CD14-positive monocyte (primary cell): Measurements from ENCODE around the gene KCNH1. TPM values are rescaled to one million over a fixed set of nuclear protein-coding genes. Genes with fewer than 3 reads are reported as not detected.
"Not testable (repeated sequence)": the region's sequence is repeated elsewhere in the genome, so short reads cannot be mapped to it uniquely, and the experiment has no call there.

ENCODE experiments used
- DNase-seq, 3 donors: peaks; one replicate each; pipeline ENCODE4 v3.0.0-alpha.2; 2011 to 2022
- H2AFZ ChIP-seq: 2 replicates; pipeline ENCODE4 v1.6.0; 2012; ENCODE audit warnings: mild to moderate bottlenecking, low read depth, low read length, inconsistent platforms; ENCODE audit not compliant: insufficient read depth, poor library complexity, severe bottlenecking
- H3K27ac ChIP-seq, 2 donors: 1 replicate in 1 of 2; 2 replicates in 1 of 2; pipeline ENCODE4 v1.5.1; 2012 to 2013; ENCODE audit warnings: low read length in 2 of 2, control low read depth in 1 of 2, inconsistent platforms in 1 of 2, low read depth in 1 of 2, mild to moderate bottlenecking in 1 of 2
- H3K27me3 ChIP-seq, 2 donors: one replicate each; pipeline versions ENCODE4 v1.6.0 to v1.6.1; 2011 to 2013; ENCODE audit warnings: low read length in 2 of 2; ENCODE audit not compliant: control insufficient read depth in 2 of 2, insufficient read depth in 2 of 2
- H3K36me3 ChIP-seq, 2 donors: replicated peaks in 1 of 2; 1 replicate in 1 of 2; 2 replicates in 1 of 2; pipeline versions ENCODE4 v1.5.1 to v1.6.1; 2012 to 2013; ENCODE audit warnings: low read length in 2 of 2, control low read depth in 1 of 2, inconsistent platforms in 1 of 2, mild to moderate bottlenecking in 1 of 2; ENCODE audit not compliant: insufficient read depth in 2 of 2, control insufficient read depth in 1 of 2
- H3K4me1 ChIP-seq, 2 donors: 1 replicate in 1 of 2; 2 replicates in 1 of 2; pipeline versions ENCODE4 v1.5.1 to v1.6.1; 2012 to 2013; ENCODE audit warnings: low read length in 2 of 2, control low read depth in 1 of 2, inconsistent platforms in 1 of 2, mild to moderate bottlenecking in 1 of 2, moderate library complexity in 1 of 2; ENCODE audit not compliant: insufficient read depth in 2 of 2, control insufficient read depth in 1 of 2
- H3K4me2 ChIP-seq: replicated peaks from 2 replicates; pipeline ENCODE3; 2012; ENCODE audit warnings: low read length, moderate library complexity, mild to moderate bottlenecking; ENCODE audit not compliant: poor library complexity, severe bottlenecking; ENCODE audit errors: extremely low read depth
- H3K4me3 ChIP-seq, 3 experiments: fragments of 200-600 bp in 1 of 3; sonication (generic) in 1 of 3; replicated peaks in 1 of 3; 1 replicate in 2 of 3; 2 replicates in 1 of 3; pipeline ENCODE4 v1.5.1; 2011 to 2013; ENCODE audit warnings: low read length in 3 of 3, mild to moderate bottlenecking in 3 of 3, control low read depth in 2 of 3, low read depth in 2 of 3, inconsistent platforms in 1 of 3, moderate library complexity in 1 of 3
- H3K79me2 ChIP-seq: 2 replicates; pipeline ENCODE4 v1.6.0; 2012; ENCODE audit warnings: mild to moderate bottlenecking, control low read depth, inconsistent platforms, low read length, moderate library complexity; ENCODE audit not compliant: insufficient read depth
- H3K9ac ChIP-seq: 2 replicates; pipeline ENCODE4 v1.6.0; 2017; ENCODE audit warnings: low read length, mild to moderate bottlenecking; ENCODE audit not compliant: insufficient read depth, poor library complexity, severe bottlenecking
- H3K9me3 ChIP-seq, 2 donors: replicated peaks in 1 of 2; 1 replicate in 1 of 2; 2 replicates in 1 of 2; pipeline versions ENCODE4 v1.5.1 to v1.6.1; 2012 to 2013; ENCODE audit warnings: low read length in 2 of 2, control low read depth in 1 of 2; ENCODE audit not compliant: control insufficient read depth in 1 of 2, insufficient read depth in 1 of 2
- H4K20me1 ChIP-seq: 2 replicates; pipeline ENCODE4 v1.6.0; 2012; ENCODE audit warnings: mild to moderate bottlenecking, low read length, control low read depth, moderate library complexity; ENCODE audit not compliant: insufficient read depth
- H3K27ac Mint-ChIP-seq, 7 donors: one replicate each; pipeline ENCODE4 v1.8.0; 2020; ENCODE audit warnings: mild to moderate bottlenecking in 7 of 7, mixed read lengths in 7 of 7, moderate library complexity in 6 of 7, inconsistent platforms in 2 of 7
- H3K27me3 Mint-ChIP-seq, 3 donors: one replicate each; pipeline ENCODE4 v1.8.0; 2021 to 2022; ENCODE audit warnings: low read depth in 3 of 3, mild to moderate bottlenecking in 3 of 3, mixed read lengths in 3 of 3, moderate library complexity in 3 of 3, inconsistent platforms in 1 of 3
- H3K36me3 Mint-ChIP-seq, 2 donors: one replicate each; pipeline ENCODE4 v1.8.0; 2020; ENCODE audit warnings: mixed read lengths in 2 of 2, inconsistent platforms in 1 of 2, mild to moderate bottlenecking in 1 of 2
- H3K4me1 Mint-ChIP-seq: one replicate; pipeline ENCODE4 v1.8.0; 2020; ENCODE audit warnings: mild to moderate bottlenecking, mixed read lengths
- H3K4me3 Mint-ChIP-seq, 2 donors: one replicate each; pipeline ENCODE4 v1.8.0; 2020; ENCODE audit warnings: mild to moderate bottlenecking in 2 of 2, mixed read lengths in 2 of 2, moderate library complexity in 1 of 2
- H3K9me3 Mint-ChIP-seq, 7 donors: one replicate each; pipeline ENCODE4 v1.8.0; 2020 to 2022; ENCODE audit warnings: mixed read lengths in 7 of 7, mild to moderate bottlenecking in 6 of 7, moderate library complexity in 6 of 7, inconsistent platforms in 2 of 7
- WGBS: methylation state at CpG from one replicate; pipeline ENCODE4 v1.1.5; 2013; ENCODE audit warnings: missing lambda C conversion rate; ENCODE audit not compliant: insufficient coverage; 5-methylcytosine and 5-hydroxymethylcytosine counted together
- intact Hi-C, 2 donors: fragments of 100-400 bp; cut with micrococcal nuclease; formaldehyde crosslinking; loops; one replicate each; pipeline versions ENCODE4 v1.15.0 to v1.15.1; 2023
- polyA plus RNA-seq, 3 donors: library from polyadenylated mRNA; depleted of rRNA in 1 of 3; unstranded in 2 of 3; stranded (reverse) in 1 of 3; fragments of 300-500 nt in 2 of 3; fragments of >200 nt in 1 of 3; fragmentation: Illumina TruSeq in 2 of 3; gene quantifications; 1 replicate in 2 of 3; 2 replicates in 1 of 3; pipeline ENCODE4 v1.2.3, GENCODE V29; 2012 to 2021
- TF ChIP-seq, protein P1 (sequence below): fragments of 200-600 bp; IDR thresholded peaks from one replicate; pipeline ENCODE4 v1.8.0; 2022; ENCODE audit warnings: antibody characterized with exemption, mild to moderate bottlenecking

Gene KCNH1
- polyA plus RNA-seq, 3 donors: not detected

- TF ChIP-seq, protein P1, sequence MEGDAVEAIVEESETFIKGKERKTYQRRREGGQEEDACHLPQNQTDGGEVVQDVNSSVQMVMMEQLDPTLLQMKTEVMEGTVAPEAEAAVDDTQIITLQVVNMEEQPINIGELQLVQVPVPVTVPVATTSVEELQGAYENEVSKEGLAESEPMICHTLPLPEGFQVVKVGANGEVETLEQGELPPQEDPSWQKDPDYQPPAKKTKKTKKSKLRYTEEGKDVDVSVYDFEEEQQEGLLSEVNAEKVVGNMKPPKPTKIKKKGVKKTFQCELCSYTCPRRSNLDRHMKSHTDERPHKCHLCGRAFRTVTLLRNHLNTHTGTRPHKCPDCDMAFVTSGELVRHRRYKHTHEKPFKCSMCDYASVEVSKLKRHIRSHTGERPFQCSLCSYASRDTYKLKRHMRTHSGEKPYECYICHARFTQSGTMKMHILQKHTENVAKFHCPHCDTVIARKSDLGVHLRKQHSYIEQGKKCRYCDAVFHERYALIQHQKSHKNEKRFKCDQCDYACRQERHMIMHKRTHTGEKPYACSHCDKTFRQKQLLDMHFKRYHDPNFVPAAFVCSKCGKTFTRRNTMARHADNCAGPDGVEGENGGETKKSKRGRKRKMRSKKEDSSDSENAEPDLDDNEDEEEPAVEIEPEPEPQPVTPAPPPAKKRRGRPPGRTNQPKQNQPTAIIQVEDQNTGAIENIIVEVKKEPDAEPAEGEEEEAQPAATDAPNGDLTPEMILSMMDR: no peak
- 91% methylated on average over 6 of the region's 7 CpGs for WGBS
- intact Hi-C loops: no loop called here
These were observed 119.7 kb downstream of the KCNH1 start for GRCh38 chr1:211014275-211014674.

GRCh38 chr1:211013346-211014240 is 120.4 kb downstream of the KCNH1 start:
- Histone ChIP-seq H3K27me3 (no peaks in the 10 kb centered on the region), H3K27ac (no peak overlapping the region), H2AFZ (no peak overlapping the region), H4K20me1 (no peaks in the 10 kb centered on the region), H3K4me3 (no peak overlapping the region), H3K79me2 (no peaks in the 10 kb centered on the region), H3K4me2 (no peak overlapping the region), H3K4me1 (no peaks in the 10 kb centered on the region), H3K9ac (no peak overlapping the region), H3K36me3 (no peaks in the 10 kb centered on the region), H3K9me3 (no peaks in the 10 kb centered on the region)
- no peak overlapping the region for H3K27ac Mint-ChIP-seq
- intact Hi-C loops: no loop called here
- TF ChIP-seq, protein P1: no peak
- H3K9me3 Mint-ChIP-seq: peaks cover 2 to 19% (median 4%) of the 10 kb centered on the region in 7 donors
- 73% methylated on average over 5 of the region's 7 CpGs for WGBS
- H3K27me3 Mint-ChIP-seq: peaks cover 0 to 3% (median 1%) of the 10 kb centered on the region in 3 donors
- H3K4me3 Mint-ChIP-seq: no peak overlapping the region
- no peaks in the 10 kb centered on the region for H3K36me3 Mint-ChIP-seq
- no peak for DNase-seq
- no peaks in the 10 kb centered on the region for H3K4me1 Mint-ChIP-seq

More at GRCh38 chr1:211014275-211014674, 119.7 kb downstream of the KCNH1 start:
- no peaks in the 10 kb centered on the region for H3K4me1 ChIP-seq
- no peaks in the 10 kb centered on the region for H3K9me3 ChIP-seq
- Mint-ChIP-seq H3K9me3 (peaks cover 2 to 17% (median 6%) of the 10 kb centered on the region in 7 donors), H3K27me3 (peaks cover 0 to 2% (median 1%) of the 10 kb centered on the region in 3 donors), H3K4me1 (no peaks in the 10 kb centered on the region), H3K36me3 (no peaks in the 10 kb centered on the region), H3K4me3 (no peak overlapping the region), H3K27ac (no peak overlapping the region)
- no peak overlapping the region for H3K27ac ChIP-seq
- H2AFZ ChIP-seq: no peak overlapping the region
- H3K27me3 ChIP-seq: no peaks in the 10 kb centered on the region
- H3K9ac ChIP-seq: no peak overlapping the region
- H3K4me2 ChIP-seq: no peak overlapping the region
- H3K4me3 ChIP-seq: no peak overlapping the region
- H3K36me3 ChIP-seq: no peaks in the 10 kb centered on the region
- H4K20me1 ChIP-seq: no peaks in the 10 kb centered on the region
- no peak for DNase-seq
- no peaks in the 10 kb centered on the region for H3K79me2 ChIP-seq

GRCh38 chr1:211011128-211011527 is 122.8 kb downstream of the KCNH1 start:
- H3K27me3 ChIP-seq, H3K4me1 Mint-ChIP-seq, H3K36me3 ChIP-seq, H4K20me1 ChIP-seq, H3K27ac ChIP-seq, H3K4me3 ChIP-seq, intact Hi-C loops, H3K9me3 ChIP-seq, H3K36me3 Mint-ChIP-seq, H3K4me1 ChIP-seq, H3K27me3 Mint-ChIP-seq, H3K9ac ChIP-seq, H3K27ac Mint-ChIP-seq, H3K4me3 Mint-ChIP-seq, DNase-seq, H3K79me2 ChIP-seq, H2AFZ ChIP-seq, H3K4me2 ChIP-seq: not testable (repeated sequence)
- no CpG with 5 or more reads among the region's 1 CpG for WGBS
- H3K9me3 Mint-ChIP-seq: peaks cover 0 to 11% (median 2%) of the 10 kb centered on the region in 7 donors
